Measurements from ENCODE around the gene CD200R1L.

CD200R1L gene

GRCh38 chr3:112773864-112774263, 72.8 kb downstream of the CD200R1L start:
- no peaks in the 10 kb centered on the region for H3K36me3 ChIP-seq (ENCODE audit: low read depth)
- H3K9me3 ChIP-seq (ENCODE audit: severe bottlenecking), result no peaks in the 10 kb centered on the region
- TF ChIP-seq CTCF (IDR thresholded peaks at IDR 0.05; ENCODE audit: poor library complexity, severe bottlenecking), result no peak
- ATAC-seq (ENCODE audit: low read depth) (peak; percentile 42), DNase-seq (ENCODE audit: low spot score) (peak; percentile 74)
- H3K4me1 ChIP-seq (ENCODE audit: insufficient read depth, poor library complexity, severe bottlenecking), result peaks cover 51% of the 10 kb centered on the region
- no peak overlapping the region for H3K4me3 ChIP-seq (ENCODE audit: severe bottlenecking)
- H3K27ac ChIP-seq (ENCODE audit: poor library complexity, severe bottlenecking), result peak overlapping the region; percentile 79
- no peaks in the 10 kb centered on the region for H3K27me3 ChIP-seq (ENCODE audit: insufficient read depth, poor library complexity, severe bottlenecking)

- DNase-seq (ENCODE audit: low spot score) (no peak), ATAC-seq (ENCODE audit: low read depth) (no peak)
- Histone ChIP-seq H3K9me3 (ENCODE audit: severe bottlenecking) (no peaks in the 10 kb centered on the region), H3K4me1 (ENCODE audit: insufficient read depth, poor library complexity, severe bottlenecking) (peaks cover 30% of the 10 kb centered on the region), H3K4me3 (ENCODE audit: severe bottlenecking) (no peak overlapping the region), H3K27ac (ENCODE audit: poor library complexity, severe bottlenecking) (no peak overlapping the region), H3K36me3 (ENCODE audit: low read depth) (no peaks in the 10 kb centered on the region), H3K27me3 (ENCODE audit: insufficient read depth, poor library complexity, severe bottlenecking) (no peaks in the 10 kb centered on the region)
- TF ChIP-seq CTCF (IDR thresholded peaks at IDR 0.05; ENCODE audit: poor library complexity, severe bottlenecking), result no peak
Measured at GRCh38 chr3:112770951-112771350, 75.7 kb downstream of the CD200R1L start.

- TF ChIP-seq CTCF (IDR thresholded peaks at IDR 0.05; ENCODE audit: poor library complexity, severe bottlenecking), result no peak
- H3K27ac ChIP-seq (ENCODE audit: poor library complexity, severe bottlenecking), result peak overlapping the region; percentile 7
- no peak overlapping the region for H3K4me3 ChIP-seq (ENCODE audit: severe bottlenecking)
- ATAC-seq (ENCODE audit: low read depth) (no peak), DNase-seq (ENCODE audit: low spot score) (peak; percentile 66)
- no peaks in the 10 kb centered on the region for H3K27me3 ChIP-seq (ENCODE audit: insufficient read depth, poor library complexity, severe bottlenecking)
- H3K36me3 ChIP-seq (ENCODE audit: low read depth), result no peaks in the 10 kb centered on the region
- peaks cover 22% of the 10 kb centered on the region for H3K4me1 ChIP-seq (ENCODE audit: insufficient read depth, poor library complexity, severe bottlenecking)
- H3K9me3 ChIP-seq (ENCODE audit: severe bottlenecking), result no peaks in the 10 kb centered on the region
Measured at GRCh38 chr3:112770032-112770626, 76.5 kb downstream of the CD200R1L start.

- TF ChIP-seq CTCF (IDR thresholded peaks at IDR 0.05; ENCODE audit: poor library complexity, severe bottlenecking), result no peak
- ATAC-seq (ENCODE audit: low read depth), result no peak
- Histone ChIP-seq H3K9me3 (ENCODE audit: severe bottlenecking) (no peaks in the 10 kb centered on the region), H3K36me3 (ENCODE audit: low read depth) (no peaks in the 10 kb centered on the region), H3K4me1 (ENCODE audit: insufficient read depth, poor library complexity, severe bottlenecking) (peaks cover 15% of the 10 kb centered on the region), H3K4me3 (ENCODE audit: severe bottlenecking) (no peak overlapping the region), H3K27me3 (ENCODE audit: insufficient read depth, poor library complexity, severe bottlenecking) (no peaks in the 10 kb centered on the region), H3K27ac (ENCODE audit: poor library complexity, severe bottlenecking) (peak overlapping the region; percentile 7)
- no peak for DNase-seq (ENCODE audit: low spot score)
Measured at GRCh38 chr3:112769286-112769978, 77.2 kb downstream of the CD200R1L start.

GRCh38 chr3:112767777-112768176, 78.9 kb downstream of the CD200R1L start:
- ATAC-seq (ENCODE audit: low read depth) (no peak), DNase-seq (ENCODE audit: low spot score) (no peak)
- H3K27me3 ChIP-seq (ENCODE audit: insufficient read depth, poor library complexity, severe bottlenecking), result no peaks in the 10 kb centered on the region
- H3K9me3 ChIP-seq (ENCODE audit: severe bottlenecking), result no peaks in the 10 kb centered on the region
- H3K4me3 ChIP-seq (ENCODE audit: severe bottlenecking), result no peak overlapping the region
- H3K36me3 ChIP-seq (ENCODE audit: low read depth), result no peaks in the 10 kb centered on the region
- H3K27ac ChIP-seq (ENCODE audit: poor library complexity, severe bottlenecking), result no peak overlapping the region
- H3K4me1 ChIP-seq (ENCODE audit: insufficient read depth, poor library complexity, severe bottlenecking), result peaks cover 9% of the 10 kb centered on the region
- no peak for TF ChIP-seq CTCF (IDR thresholded peaks at IDR 0.05; ENCODE audit: poor library complexity, severe bottlenecking)
